NB4 (cell line): ENCODE data around the gene TKFC.

Source experiments
- DNase-seq: peaks from one replicate; pipeline ENCODE4 v3.0.0; 2010; ENCODE audit warnings: low read depth
- H3K4me3 ChIP-seq: one replicate; pipeline ENCODE4 v1.5.1; 2011; ENCODE audit warnings: mild to moderate bottlenecking, low read depth, low read length, moderate library complexity
- MYC ChIP-seq: IDR thresholded peaks from 2 replicates; pipeline ENCODE4 v1.6.1; 2011; ENCODE audit warnings: low read depth, low read length
- POLR2A ChIP-seq: IDR thresholded peaks from 2 replicates; pipeline ENCODE4 v1.6.1; 2011; ENCODE audit warnings: mild to moderate bottlenecking; ENCODE audit not compliant: insufficient read length; ENCODE audit errors: extremely low read depth
- TF ChIP-seq, protein P1 (sequence below): IDR thresholded peaks from one replicate; pipeline ENCODE4 v1.5.1; 2012; ENCODE audit warnings: low read depth, low read length
- TF ChIP-seq, protein P2 (sequence below): IDR thresholded peaks from 2 replicates; pipeline ENCODE4 v1.6.1; 2011; ENCODE audit warnings: low read depth, low read length

Gene TKFC, protein sequence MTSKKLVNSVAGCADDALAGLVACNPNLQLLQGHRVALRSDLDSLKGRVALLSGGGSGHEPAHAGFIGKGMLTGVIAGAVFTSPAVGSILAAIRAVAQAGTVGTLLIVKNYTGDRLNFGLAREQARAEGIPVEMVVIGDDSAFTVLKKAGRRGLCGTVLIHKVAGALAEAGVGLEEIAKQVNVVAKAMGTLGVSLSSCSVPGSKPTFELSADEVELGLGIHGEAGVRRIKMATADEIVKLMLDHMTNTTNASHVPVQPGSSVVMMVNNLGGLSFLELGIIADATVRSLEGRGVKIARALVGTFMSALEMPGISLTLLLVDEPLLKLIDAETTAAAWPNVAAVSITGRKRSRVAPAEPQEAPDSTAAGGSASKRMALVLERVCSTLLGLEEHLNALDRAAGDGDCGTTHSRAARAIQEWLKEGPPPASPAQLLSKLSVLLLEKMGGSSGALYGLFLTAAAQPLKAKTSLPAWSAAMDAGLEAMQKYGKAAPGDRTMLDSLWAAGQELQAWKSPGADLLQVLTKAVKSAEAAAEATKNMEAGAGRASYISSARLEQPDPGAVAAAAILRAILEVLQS

GRCh38 chr11:61332797-61333549 lies at the start of gene TKFC, which contains the start of gene DDB1:
Gene TKFC, plus strand, starts transcription at chr11:61333228. Its CDS starts 1,501 bp downstream, at chr11:61334729.
Gene DDB1, minus strand, starts transcription at chr11:61333105. Its CDS starts 137 bp downstream, at chr11:61332968.
- TF ChIP-seq POLR2A (peak; percentile 91), MYC (peak; percentile 91)
- TF ChIP-seq, protein P1, sequence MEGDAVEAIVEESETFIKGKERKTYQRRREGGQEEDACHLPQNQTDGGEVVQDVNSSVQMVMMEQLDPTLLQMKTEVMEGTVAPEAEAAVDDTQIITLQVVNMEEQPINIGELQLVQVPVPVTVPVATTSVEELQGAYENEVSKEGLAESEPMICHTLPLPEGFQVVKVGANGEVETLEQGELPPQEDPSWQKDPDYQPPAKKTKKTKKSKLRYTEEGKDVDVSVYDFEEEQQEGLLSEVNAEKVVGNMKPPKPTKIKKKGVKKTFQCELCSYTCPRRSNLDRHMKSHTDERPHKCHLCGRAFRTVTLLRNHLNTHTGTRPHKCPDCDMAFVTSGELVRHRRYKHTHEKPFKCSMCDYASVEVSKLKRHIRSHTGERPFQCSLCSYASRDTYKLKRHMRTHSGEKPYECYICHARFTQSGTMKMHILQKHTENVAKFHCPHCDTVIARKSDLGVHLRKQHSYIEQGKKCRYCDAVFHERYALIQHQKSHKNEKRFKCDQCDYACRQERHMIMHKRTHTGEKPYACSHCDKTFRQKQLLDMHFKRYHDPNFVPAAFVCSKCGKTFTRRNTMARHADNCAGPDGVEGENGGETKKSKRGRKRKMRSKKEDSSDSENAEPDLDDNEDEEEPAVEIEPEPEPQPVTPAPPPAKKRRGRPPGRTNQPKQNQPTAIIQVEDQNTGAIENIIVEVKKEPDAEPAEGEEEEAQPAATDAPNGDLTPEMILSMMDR, result no peak
- TF ChIP-seq, protein P2, sequence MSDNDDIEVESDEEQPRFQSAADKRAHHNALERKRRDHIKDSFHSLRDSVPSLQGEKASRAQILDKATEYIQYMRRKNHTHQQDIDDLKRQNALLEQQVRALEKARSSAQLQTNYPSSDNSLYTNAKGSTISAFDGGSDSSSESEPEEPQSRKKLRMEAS, result peak; percentile 81
- peak within 1 kb of the TSS; percentile 77 for H3K4me3 ChIP-seq
- peak; percentile 99 for DNase-seq

DNA sequence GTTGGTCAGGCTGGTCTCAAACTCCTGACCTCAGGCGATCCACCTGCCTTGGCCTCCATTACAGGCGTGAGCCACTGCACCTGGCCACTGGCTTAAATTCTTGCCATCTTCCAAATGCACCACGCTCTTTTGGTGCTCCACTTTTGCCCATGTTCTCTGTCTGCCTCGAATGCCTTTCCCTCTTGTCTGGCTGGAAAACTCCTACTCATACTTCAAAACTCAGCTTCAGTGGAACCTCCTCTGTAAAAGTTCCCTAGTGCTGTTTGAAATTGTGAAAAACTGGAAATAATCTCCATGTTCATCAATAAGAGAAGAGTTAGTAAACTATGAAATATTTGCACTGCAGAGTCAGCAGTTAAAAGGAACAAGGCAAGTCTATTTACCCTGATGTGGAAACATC lies 49.4 kb upstream of the TKFC start:
- H3K4me3 ChIP-seq, result no peak overlapping the region
- no peak for TF ChIP-seq POLR2A
- TF ChIP-seq, protein P1, result no peak
- TF ChIP-seq, protein P2, result no peak
- TF ChIP-seq MYC, result no peak
- DNase-seq, result no peak

GRCh38 chr11:61287338-61287977 lies 45.6 kb upstream of the TKFC start:
- no peak for DNase-seq

DNA sequence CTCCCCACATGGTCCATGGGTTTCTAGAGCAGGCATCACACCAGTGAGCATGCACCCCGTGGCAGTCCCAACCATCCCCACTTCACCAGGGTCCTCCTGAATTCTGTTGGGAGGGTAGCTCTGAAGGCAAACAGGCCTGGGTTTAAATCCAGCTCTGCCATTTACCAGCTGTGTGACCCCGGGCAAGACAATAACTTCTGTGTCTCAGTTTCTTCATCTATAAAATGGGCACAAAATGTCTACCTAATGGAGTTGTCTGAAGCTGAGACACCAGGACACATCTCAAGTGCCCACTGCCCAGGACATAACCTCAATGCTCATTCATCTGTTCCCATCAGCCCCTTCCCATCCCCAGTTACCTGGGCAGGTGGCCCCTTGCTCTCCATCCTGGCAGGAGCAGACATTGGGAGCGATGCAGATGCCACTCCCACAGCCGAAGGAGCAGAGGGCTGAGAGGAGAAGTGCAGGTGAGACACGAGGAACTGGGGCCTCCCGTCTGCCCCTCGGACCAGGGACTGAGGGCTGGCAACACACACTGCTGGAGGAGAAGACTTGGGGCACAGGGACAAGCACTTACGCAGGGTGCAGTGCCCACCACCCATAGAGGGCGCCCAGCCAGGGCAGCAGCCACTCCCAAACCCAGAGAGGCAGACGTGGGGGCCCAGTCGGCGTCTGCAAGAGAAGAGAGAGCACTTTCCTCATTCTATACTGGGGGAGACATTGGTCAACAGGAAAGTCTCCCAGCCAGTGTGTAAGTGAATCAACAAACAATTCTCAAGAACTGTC lies 41.9 kb upstream of the TKFC start:
- H3K4me3 ChIP-seq, result no peak overlapping the region
- peak; percentile 52 for DNase-seq
- TF ChIP-seq, protein P2, result no peak
- TF ChIP-seq MYC (no peak), POLR2A (no peak)
- TF ChIP-seq, protein P1, result peak; percentile 63

More at GRCh38 chr11:61287338-61287977, 45.6 kb upstream of the TKFC start:
- no peak overlapping the region for H3K4me3 ChIP-seq
- TF ChIP-seq, protein P1, result no peak

- H3K4me3 ChIP-seq, result no peak overlapping the region
- no peak for DNase-seq
- TF ChIP-seq, protein P2, result no peak
- TF ChIP-seq, protein P1, result no peak
- TF ChIP-seq POLR2A, result no peak
- no peak for TF ChIP-seq MYC
Measured at GRCh38 chr11:61292356-61292755, 40.7 kb upstream of the TKFC start.
